H1 (cell line): ENCODE results near the gene MYOT.

Experiments
- ASH2L ChIP-seq: fragments of 200-600, 300-600 bp; sonication (generic); IDR thresholded peaks from one replicate; pipeline ENCODE4 v1.7.1; 2017; ENCODE audit warnings: low read length
- ATF3 ChIP-seq: IDR thresholded peaks from 2 replicates; pipeline ENCODE4 v1.6.1; 2011; ENCODE audit warnings: low read depth, mild to moderate bottlenecking, low read length; ENCODE audit not compliant: insufficient read depth
- CTCF ChIP-seq, 3 experiments: IDR thresholded peaks; 1 replicate in 2 of 3; 2 replicates in 1 of 3; pipeline versions ENCODE4 v1.5.1 to v1.6.1; 2011; ENCODE audit warnings: low read length in 3 of 3, mild to moderate bottlenecking in 3 of 3, inconsistent platforms in 2 of 3, low read depth in 1 of 3, moderate library complexity in 1 of 3; ENCODE audit not compliant: insufficient read depth in 1 of 3; ENCODE audit errors: control extremely low read depth in 1 of 3
- EGR1 ChIP-seq: IDR thresholded peaks from 2 replicates; pipeline ENCODE4 v1.6.1; 2011; ENCODE audit warnings: low read depth, low read length, borderline replicate concordance
- EP300 ChIP-seq, 2 experiments: IDR thresholded peaks; 1 replicate in 1 of 2; 2 replicates in 1 of 2; pipeline ENCODE4 v1.6.1; 2011 to 2012; ENCODE audit warnings: low read depth in 2 of 2, low read length in 2 of 2, mild to moderate bottlenecking in 2 of 2, borderline replicate concordance in 1 of 2, inconsistent platforms in 1 of 2, moderate library complexity in 1 of 2
- EZH2 ChIP-seq: fragments of 200-600 bp; sonication (generic); IDR thresholded peaks from 2 replicates; pipeline ENCODE4 v1.7.1; 2012; ENCODE audit warnings: low read depth, mild to moderate bottlenecking, moderate library complexity, low read length, inconsistent platforms; ENCODE audit not compliant: severe bottlenecking
- GABPA ChIP-seq: IDR thresholded peaks from 2 replicates; pipeline ENCODE4 v1.6.1; 2011; ENCODE audit warnings: mild to moderate bottlenecking, low read length, moderate library complexity, borderline replicate concordance; ENCODE audit not compliant: insufficient read depth
- JUND ChIP-seq: IDR thresholded peaks from 2 replicates; pipeline ENCODE4 v1.6.1; 2011; ENCODE audit warnings: mild to moderate bottlenecking, improper control_type of control experiment, low read length
- POLR2A ChIP-seq, 2 experiments: IDR thresholded peaks; 1 replicate in 1 of 2; 2 replicates in 1 of 2; pipeline ENCODE4 v1.6.1; 2011; ENCODE audit warnings: low read depth in 2 of 2, low read length in 2 of 2, mild to moderate bottlenecking in 2 of 2; ENCODE audit errors: control extremely low read depth in 1 of 2
- RNF2 ChIP-seq: fragments of 200-900, 300-1000 bp; sonication (generic); IDR thresholded peaks from 2 replicates; pipeline ENCODE4 v1.7.1; 2016; ENCODE audit warnings: borderline replicate concordance, low read depth, mild to moderate bottlenecking, antibody characterized with exemption, low read length; ENCODE audit not compliant: poor library complexity, severe bottlenecking; ENCODE audit errors: missing control alignments
- SIX5 ChIP-seq: IDR thresholded peaks from 2 replicates; pipeline ENCODE4 v1.6.1; 2011; ENCODE audit warnings: mild to moderate bottlenecking, low read depth, low read length
- TAF1 ChIP-seq: IDR thresholded peaks from 2 replicates; pipeline ENCODE4 v1.6.1; 2011; ENCODE audit warnings: mild to moderate bottlenecking, low read depth, low read length
- USF2 ChIP-seq: IDR thresholded peaks from 2 replicates; pipeline ENCODE4 v1.6.1; 2011; ENCODE audit warnings: low read length, improper control_type of control experiment
- ZNF274 ChIP-seq: IDR thresholded peaks from 2 replicates; pipeline ENCODE4 v1.7.0; 2012; ENCODE audit warnings: low read length, borderline replicate concordance; ENCODE audit errors: extremely low read depth

- no peak for TF ChIP-seq ASH2L
- no peak for TF ChIP-seq CTCF (IDR thresholded peaks at IDR 0.05; ENCODE audit: control extremely low read depth in 1 of 3, insufficient read depth in 1 of 3, low read depth in 1 of 3, low read length in 3 of 3)
- no peak for TF ChIP-seq EZH2
- no peak for TF ChIP-seq RNF2
- TF ChIP-seq GABPA = no peak
- TF ChIP-seq TAF1 = no peak
- TF ChIP-seq JUND = no peak
- no peak for TF ChIP-seq POLR2A (IDR thresholded peaks at IDR 0.05; ENCODE audit: control extremely low read depth in 1 of 2, low read depth in 2 of 2, low read length in 2 of 2)
- TF ChIP-seq ZNF274 = no peak
- TF ChIP-seq USF2 = no peak
- TF ChIP-seq EP300 (IDR thresholded peaks at IDR 0.05; ENCODE audit: borderline replicate concordance in 1 of 2, low read depth in 2 of 2, low read length in 2 of 2) = no peak
- no peak for TF ChIP-seq SIX5
- no peak for TF ChIP-seq ATF3
- TF ChIP-seq EGR1 = no peak
These were observed 28.9 kb downstream of the MYOT start for GRCh38 chr5:137896560-137896959.
